ENCODE data around the gene STRA6.

Gene STRA6

GRCh38 chr15:74206801-74207281 lies 4.3 kb upstream of the STRA6 start:
- no peak overlapping the region for H3K4me3 ChIP-seq (ENCODE audit: control insufficient read depth in 1 of 7, extremely low read depth in 1 of 7, insufficient read depth in 4 of 7, low read depth in 2 of 7, low read length in 6 of 7)
- no peak for DNase-seq
- WGBS (ENCODE audit: insufficient coverage) = 81% methylated on average over 6 of the region's 6 CpGs
- H3K9me3 ChIP-seq (ENCODE audit: control extremely low read depth in 1 of 5, control insufficient read depth in 4 of 5, insufficient read depth in 2 of 5, low read depth in 1 of 5, low read length in 4 of 5) = no peaks in the 10 kb centered on the region
- no peaks in the 10 kb centered on the region for H3K27me3 ChIP-seq (replicated peaks in 2 of 5; ENCODE audit: control insufficient read depth in 4 of 5, insufficient read depth in 5 of 5, low read length in 4 of 5)
- CTCF ChIA-PET = no interaction called here
- POLR2A ChIA-PET = no interaction called here
- no peaks in the 10 kb centered on the region for H3K36me3 ChIP-seq (ENCODE audit: control insufficient read depth in 4 of 4, insufficient read depth in 4 of 4, low read length in 3 of 4)
- H3K4me1 ChIP-seq (ENCODE audit: control extremely low read depth in 1 of 4, control insufficient read depth in 4 of 4, insufficient read depth in 4 of 4, low read length in 3 of 4) = peaks cover 0 to 74% (median 30%) of the 10 kb centered on the region in 4 experiments
- H3K27ac ChIP-seq (ENCODE audit: insufficient read depth in 1 of 2, low read depth in 1 of 2, low read length in 2 of 2, poor library complexity in 1 of 2, severe bottlenecking in 2 of 2) = no peak overlapping the region

DNA sequence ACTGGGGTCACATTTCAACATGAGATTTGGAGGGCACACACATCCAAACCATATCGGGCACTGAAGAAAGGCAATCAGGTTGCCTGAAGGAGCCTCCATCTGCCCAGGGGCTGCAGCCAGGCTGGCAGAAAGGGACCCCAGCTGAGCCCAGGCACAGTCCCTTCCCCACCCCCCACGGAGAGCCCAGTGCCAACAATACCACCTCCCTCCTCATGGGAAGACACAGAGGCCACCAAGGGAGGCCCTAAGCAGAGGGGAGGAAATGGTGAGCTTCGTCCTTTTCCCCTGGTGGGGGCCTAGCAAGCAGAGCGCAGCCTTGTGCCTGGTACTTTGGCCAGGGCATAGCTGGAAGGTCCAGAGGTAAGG lies 3.0 kb upstream of the STRA6 start:
- Histone ChIP-seq H3K27me3 (replicated peaks in 2 of 5; ENCODE audit: control insufficient read depth in 4 of 5, insufficient read depth in 5 of 5, low read length in 4 of 5) (no peaks in the 10 kb centered on the region), H3K27ac (ENCODE audit: insufficient read depth in 1 of 2, low read depth in 1 of 2, low read length in 2 of 2, poor library complexity in 1 of 2, severe bottlenecking in 2 of 2) (no peak overlapping the region), H3K36me3 (ENCODE audit: control insufficient read depth in 4 of 4, insufficient read depth in 4 of 4, low read length in 3 of 4) (no peaks in the 10 kb centered on the region), H3K4me1 (ENCODE audit: control extremely low read depth in 1 of 4, control insufficient read depth in 4 of 4, insufficient read depth in 4 of 4, low read length in 3 of 4) (peaks cover 0 to 83% (median 30%) of the 10 kb centered on the region in 4 experiments), H3K9me3 (ENCODE audit: control extremely low read depth in 1 of 5, control insufficient read depth in 4 of 5, insufficient read depth in 2 of 5, low read depth in 1 of 5, low read length in 4 of 5) (no peaks in the 10 kb centered on the region), H3K4me3 (ENCODE audit: control insufficient read depth in 1 of 7, extremely low read depth in 1 of 7, insufficient read depth in 4 of 7, low read depth in 2 of 7, low read length in 6 of 7) (no peak overlapping the region)
- WGBS (ENCODE audit: insufficient coverage) = 80% methylated on average over 3 of the region's 4 CpGs
- DNase-seq = no peak
- POLR2A ChIA-PET = no interaction called here
- CTCF ChIA-PET = interaction anchor here (1.7 kb wide), 1 partner anchor 14 kb away, joined by 4 read pairs; no protein-coding TSS in a partner anchor

GRCh38 chr15:74203914-74204431 lies 1.4 kb upstream of the STRA6 start:
- WGBS (ENCODE audit: insufficient coverage) = 81% methylated on average over 6 of the region's 10 CpGs
- POLR2A ChIA-PET = no interaction called here
- Histone ChIP-seq H3K4me1 (ENCODE audit: control extremely low read depth in 1 of 4, control insufficient read depth in 4 of 4, insufficient read depth in 4 of 4, low read length in 3 of 4) (peaks cover 0 to 82% (median 30%) of the 10 kb centered on the region in 4 experiments), H3K9me3 (ENCODE audit: control extremely low read depth in 1 of 5, control insufficient read depth in 4 of 5, insufficient read depth in 2 of 5, low read depth in 1 of 5, low read length in 4 of 5) (no peaks in the 10 kb centered on the region), H3K27me3 (replicated peaks in 2 of 5; ENCODE audit: control insufficient read depth in 4 of 5, insufficient read depth in 5 of 5, low read length in 4 of 5) (no peaks in the 10 kb centered on the region), H3K4me3 (ENCODE audit: control insufficient read depth in 1 of 7, extremely low read depth in 1 of 7, insufficient read depth in 4 of 7, low read depth in 2 of 7, low read length in 6 of 7) (no peak overlapping the region), H3K36me3 (ENCODE audit: control insufficient read depth in 4 of 4, insufficient read depth in 4 of 4, low read length in 3 of 4) (no peaks in the 10 kb centered on the region), H3K27ac (ENCODE audit: insufficient read depth in 1 of 2, low read depth in 1 of 2, low read length in 2 of 2, poor library complexity in 1 of 2, severe bottlenecking in 2 of 2) (no peak overlapping the region)
- CTCF ChIA-PET = interaction anchor here (1.0 to 1.7 kb wide), 2 partner anchors 12 to 78 kb away, joined by 3 to 4 read pairs; no protein-coding TSS in a partner anchor
- DNase-seq = no peak

- POLR2A ChIA-PET = no interaction called here
- peaks cover 0 to 62% (median 30%) of the 10 kb centered on the region in 4 experiments for H3K4me1 ChIP-seq (ENCODE audit: control extremely low read depth in 1 of 4, control insufficient read depth in 4 of 4, insufficient read depth in 4 of 4, low read length in 3 of 4)
- no peak for DNase-seq
- 80% methylated on average over 1 of the region's 7 CpGs for WGBS (ENCODE audit: insufficient coverage)
- CTCF ChIA-PET = interaction anchor here (0.7 to 1.2 kb wide), 3 partner anchors 40 to 187 kb away, joined by 3 to 5 read pairs (median 3); no protein-coding TSS in a partner anchor
- H3K4me3 ChIP-seq (ENCODE audit: control insufficient read depth in 1 of 7, extremely low read depth in 1 of 7, insufficient read depth in 4 of 7, low read depth in 2 of 7, low read length in 6 of 7) = no peak overlapping the region
- no peaks in the 10 kb centered on the region for H3K9me3 ChIP-seq (ENCODE audit: control extremely low read depth in 1 of 5, control insufficient read depth in 4 of 5, insufficient read depth in 2 of 5, low read depth in 1 of 5, low read length in 4 of 5)
- H3K36me3 ChIP-seq (ENCODE audit: control insufficient read depth in 4 of 4, insufficient read depth in 4 of 4, low read length in 3 of 4) = no peaks in the 10 kb centered on the region
- H3K27ac ChIP-seq (ENCODE audit: insufficient read depth in 1 of 2, low read depth in 1 of 2, low read length in 2 of 2, poor library complexity in 1 of 2, severe bottlenecking in 2 of 2) = no peak overlapping the region
- H3K27me3 ChIP-seq (replicated peaks in 2 of 5; ENCODE audit: control insufficient read depth in 4 of 5, insufficient read depth in 5 of 5, low read length in 4 of 5) = no peaks in the 10 kb centered on the region
Observed at GRCh38 chr15:74201710-74202420, 722 bp downstream of the STRA6 start.

DNA sequence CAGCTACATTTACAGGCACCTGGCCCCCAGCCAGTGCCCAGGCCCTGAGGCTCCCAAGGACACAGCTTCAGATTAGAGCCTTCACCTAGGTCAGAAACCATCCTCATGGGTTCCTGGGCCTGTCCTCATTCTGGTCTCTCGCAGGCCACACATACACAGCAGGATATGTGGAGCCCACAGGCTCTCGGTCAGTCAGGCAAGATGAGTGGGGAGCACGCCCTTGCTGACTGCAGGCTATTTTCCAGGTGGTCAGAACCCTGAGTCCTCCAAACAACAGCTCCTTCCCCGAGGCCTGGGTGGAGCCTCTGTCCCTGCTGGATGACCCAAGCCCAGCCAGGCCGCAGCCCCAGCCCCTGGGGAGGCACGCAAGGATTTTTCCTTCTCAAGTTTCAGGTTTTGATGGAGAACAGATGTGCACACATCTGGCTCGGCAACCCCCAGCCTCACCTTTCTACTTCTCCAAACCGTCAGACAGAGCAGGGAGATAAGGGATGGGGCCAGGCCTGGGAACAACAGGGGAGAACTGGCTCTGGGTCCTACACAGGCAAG lies 1.6 kb downstream of the STRA6 start:
- Histone ChIP-seq H3K27me3 (replicated peaks in 2 of 5; ENCODE audit: control insufficient read depth in 4 of 5, insufficient read depth in 5 of 5, low read length in 4 of 5) (no peaks in the 10 kb centered on the region), H3K36me3 (ENCODE audit: control insufficient read depth in 4 of 4, insufficient read depth in 4 of 4, low read length in 3 of 4) (no peaks in the 10 kb centered on the region), H3K27ac (ENCODE audit: insufficient read depth in 1 of 2, low read depth in 1 of 2, low read length in 2 of 2, poor library complexity in 1 of 2, severe bottlenecking in 2 of 2) (no peak overlapping the region), H3K4me1 (ENCODE audit: control extremely low read depth in 1 of 4, control insufficient read depth in 4 of 4, insufficient read depth in 4 of 4, low read length in 3 of 4) (peaks cover 0 to 55% (median 30%) of the 10 kb centered on the region in 4 experiments), H3K4me3 (ENCODE audit: control insufficient read depth in 1 of 7, extremely low read depth in 1 of 7, insufficient read depth in 4 of 7, low read depth in 2 of 7, low read length in 6 of 7) (no peak overlapping the region), H3K9me3 (ENCODE audit: control extremely low read depth in 1 of 5, control insufficient read depth in 4 of 5, insufficient read depth in 2 of 5, low read depth in 1 of 5, low read length in 4 of 5) (no peaks in the 10 kb centered on the region)
- no peak for DNase-seq
- CTCF ChIA-PET = no interaction called here
- 99% methylated on average over 6 of the region's 8 CpGs for WGBS (ENCODE audit: insufficient coverage)
- POLR2A ChIA-PET = no interaction called here

DNA sequence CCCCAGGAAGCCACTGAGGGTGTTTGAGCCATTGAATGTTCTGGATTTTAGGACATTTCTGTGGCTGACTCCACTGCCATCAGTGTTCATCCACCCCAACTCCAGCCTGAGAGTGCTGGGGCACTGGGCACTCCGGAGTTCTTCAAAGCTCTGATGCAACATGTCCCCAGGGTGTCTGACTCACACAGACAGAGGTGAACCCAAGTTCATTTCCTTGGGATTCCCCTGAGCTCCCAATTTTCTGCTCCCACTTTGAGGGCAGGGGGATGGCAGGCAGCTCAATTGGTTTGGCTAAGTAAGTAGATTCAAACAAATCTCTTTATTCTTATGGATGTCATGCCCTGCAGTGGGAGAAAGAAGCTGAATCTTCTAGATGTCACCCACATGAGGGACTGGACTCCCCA lies 2.2 kb downstream of the STRA6 start:
- Histone ChIP-seq H3K27me3 (replicated peaks in 2 of 5; ENCODE audit: control insufficient read depth in 4 of 5, insufficient read depth in 5 of 5, low read length in 4 of 5) (no peaks in the 10 kb centered on the region), H3K4me1 (ENCODE audit: control extremely low read depth in 1 of 4, control insufficient read depth in 4 of 4, insufficient read depth in 4 of 4, low read length in 3 of 4) (peaks cover 0 to 49% (median 26%) of the 10 kb centered on the region in 4 experiments), H3K36me3 (ENCODE audit: control insufficient read depth in 4 of 4, insufficient read depth in 4 of 4, low read length in 3 of 4) (no peaks in the 10 kb centered on the region), H3K27ac (ENCODE audit: insufficient read depth in 1 of 2, low read depth in 1 of 2, low read length in 2 of 2, poor library complexity in 1 of 2, severe bottlenecking in 2 of 2) (no peak overlapping the region), H3K9me3 (ENCODE audit: control extremely low read depth in 1 of 5, control insufficient read depth in 4 of 5, insufficient read depth in 2 of 5, low read depth in 1 of 5, low read length in 4 of 5) (no peaks in the 10 kb centered on the region), H3K4me3 (ENCODE audit: control insufficient read depth in 1 of 7, extremely low read depth in 1 of 7, insufficient read depth in 4 of 7, low read depth in 2 of 7, low read length in 6 of 7) (no peak overlapping the region)
- DNase-seq = no peak
- ChIA-PET CTCF (no interaction called here), POLR2A (no interaction called here)
- WGBS (ENCODE audit: insufficient coverage) = 100% methylated on average over 1 of the region's 1 CpG

- no peak overlapping the region for H3K27ac ChIP-seq (ENCODE audit: insufficient read depth in 1 of 2, low read depth in 1 of 2, low read length in 2 of 2, poor library complexity in 1 of 2, severe bottlenecking in 2 of 2)
- POLR2A ChIA-PET = no interaction called here
Observed at GRCh38 chr15:74199297-74199652, 3.3 kb downstream of the STRA6 start.

More at GRCh38 chr15:74199297-74199652, 3.3 kb downstream of the STRA6 start:
- WGBS (ENCODE audit: insufficient coverage) = 98% methylated on average over 6 of the region's 6 CpGs
- CTCF ChIA-PET = no interaction called here
- H3K4me1 ChIP-seq (ENCODE audit: control extremely low read depth in 1 of 4, control insufficient read depth in 4 of 4, insufficient read depth in 4 of 4, low read length in 3 of 4) = peaks cover 0 to 49% (median 18%) of the 10 kb centered on the region in 4 experiments
- no peaks in the 10 kb centered on the region for H3K36me3 ChIP-seq (ENCODE audit: control insufficient read depth in 4 of 4, insufficient read depth in 4 of 4, low read length in 3 of 4)
- H3K9me3 ChIP-seq (ENCODE audit: control extremely low read depth in 1 of 5, control insufficient read depth in 4 of 5, insufficient read depth in 2 of 5, low read depth in 1 of 5, low read length in 4 of 5) = no peaks in the 10 kb centered on the region
- no peak for DNase-seq
- no peaks in the 10 kb centered on the region for H3K27me3 ChIP-seq (replicated peaks in 2 of 5; ENCODE audit: control insufficient read depth in 4 of 5, insufficient read depth in 5 of 5, low read length in 4 of 5)
- H3K4me3 ChIP-seq (ENCODE audit: control insufficient read depth in 1 of 7, extremely low read depth in 1 of 7, insufficient read depth in 4 of 7, low read depth in 2 of 7, low read length in 6 of 7) = no peak overlapping the region

All from common myeloid progenitor, CD34-positive (primary cell).